Spleen (tissue), 7 donors: ENCODE results near the gene DRC3.

Source experiments
- POLR2A ChIP-seq, 3 donors: fragments of 450-650 bp; IDR thresholded peaks; one replicate each; pipeline ENCODE4 v1.5.1; 2017; ENCODE audit warnings: antibody characterized with exemption in 3 of 3, mild to moderate bottlenecking in 1 of 3
- POLR2AphosphoS5 ChIP-seq, 3 donors: sonication (generic); formaldehyde crosslinking; IDR thresholded peaks; one replicate each; pipeline ENCODE4 v1.5.1; 2017; ENCODE audit warnings: antibody characterized with exemption in 3 of 3
- TF ChIP-seq, protein P1 (sequence below), 11 experiments: fragments of 200-600 bp in 7 of 11; fragments of 450-650 bp in 4 of 11; sonication (generic) in 4 of 11; IDR thresholded peaks in 8 of 11; conservative IDR thresholded peaks in 3 of 11; 1 replicate in 7 of 11; 2 replicates in 4 of 11; pipeline versions ENCODE4 v1.4.0 to v1.8.0; 2016 to 2021; ENCODE audit warnings: antibody characterized with exemption in 11 of 11, inconsistent platforms in 4 of 11, mild to moderate bottlenecking in 1 of 11
- donor health status: DM: no; HTN: no; CAD: no; lungs with moderate emphysema.
- donor health status: DM: no; HTN: no; CAD: no.
- donor health status: DM: no; HTN: no; CAD: no.

- TF ChIP-seq POLR2A (IDR thresholded peaks at IDR 0.05) (no peak), POLR2AphosphoS5 (IDR thresholded peaks at IDR 0.05) (no peak)
- TF ChIP-seq, protein P1, sequence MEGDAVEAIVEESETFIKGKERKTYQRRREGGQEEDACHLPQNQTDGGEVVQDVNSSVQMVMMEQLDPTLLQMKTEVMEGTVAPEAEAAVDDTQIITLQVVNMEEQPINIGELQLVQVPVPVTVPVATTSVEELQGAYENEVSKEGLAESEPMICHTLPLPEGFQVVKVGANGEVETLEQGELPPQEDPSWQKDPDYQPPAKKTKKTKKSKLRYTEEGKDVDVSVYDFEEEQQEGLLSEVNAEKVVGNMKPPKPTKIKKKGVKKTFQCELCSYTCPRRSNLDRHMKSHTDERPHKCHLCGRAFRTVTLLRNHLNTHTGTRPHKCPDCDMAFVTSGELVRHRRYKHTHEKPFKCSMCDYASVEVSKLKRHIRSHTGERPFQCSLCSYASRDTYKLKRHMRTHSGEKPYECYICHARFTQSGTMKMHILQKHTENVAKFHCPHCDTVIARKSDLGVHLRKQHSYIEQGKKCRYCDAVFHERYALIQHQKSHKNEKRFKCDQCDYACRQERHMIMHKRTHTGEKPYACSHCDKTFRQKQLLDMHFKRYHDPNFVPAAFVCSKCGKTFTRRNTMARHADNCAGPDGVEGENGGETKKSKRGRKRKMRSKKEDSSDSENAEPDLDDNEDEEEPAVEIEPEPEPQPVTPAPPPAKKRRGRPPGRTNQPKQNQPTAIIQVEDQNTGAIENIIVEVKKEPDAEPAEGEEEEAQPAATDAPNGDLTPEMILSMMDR (IDR thresholded peaks at IDR 0.05 in 8 of 11, conservative IDR thresholded peaks at IDR 0.05 in 3 of 11): no peak
Observed at GRCh38 chr17:18006495-18007239, 34.0 kb downstream of the DRC3 start.
